Measurements from ENCODE around the gene GASK1A.

GASK1A gene

GRCh38 chr3:42980209-42980608 lies 1.1 kb downstream of the GASK1A start (continued):
- TF ChIP-seq ATF2 (tag by site-specific recombination; IDR thresholded peaks at IDR 0.05; ENCODE audit: low read depth) (no peak), ZNF791 (tag by site-specific recombination; IDR thresholded peaks at IDR 0.05) (no peak), ZBTB6 (tag by site-specific recombination; IDR thresholded peaks at IDR 0.05) (no peak), ZNF140 (tag by site-specific recombination; IDR thresholded peaks at IDR 0.05) (no peak), ZNF133 (tag by site-specific recombination; IDR thresholded peaks at IDR 0.05) (no peak), ZBTB8A (tag by site-specific recombination; IDR thresholded peaks at IDR 0.05) (no peak), ZNF202 (tag by site-specific recombination; IDR thresholded peaks at IDR 0.05; ENCODE audit: borderline replicate concordance) (no peak)

GRCh38 chr3:42980909-42981308 lies 1.8 kb downstream of the GASK1A start:
- no peak overlapping the region for H3K27ac ChIP-seq (ENCODE audit: extremely low read depth, low read depth, low read length)
- ChIA-PET CTCF (interaction anchor here (0.6 to 0.9 kb wide), 2 partner anchors 19 to 176 kb away, joined by 3 read pairs; no protein-coding TSS in a partner anchor), POLR2A (no interaction called here)
- no peaks in the 10 kb centered on the region for H3K36me3 ChIP-seq (ENCODE audit: control insufficient read depth in 2 of 2, insufficient read depth in 1 of 2, low read length in 2 of 2)
- no peaks in the 10 kb centered on the region for H3K4me1 ChIP-seq (ENCODE audit: control insufficient read depth, insufficient read depth, low read length)
- no peaks in the 10 kb centered on the region for H3K9me3 ChIP-seq (ENCODE audit: control insufficient read depth, insufficient read depth, low read depth, low read length)
- H3K4me3 ChIP-seq (ENCODE audit: low read depth, low read length): no peak overlapping the region
- TF ChIP-seq ZBTB20 (tag by site-specific recombination; IDR thresholded peaks at IDR 0.05) (peak; percentile 38; the same call in 1 of the 2 replicates), ZNF335 (tag by site-specific recombination; conservative IDR thresholded peaks at IDR 0.05) (0 out of 2 replicates have a peak, but pooled peaks have one; percentile 26), KLF10 (tag by site-specific recombination; IDR thresholded peaks at IDR 0.05) (no peak), ZNF600 (tag by site-specific recombination; IDR thresholded peaks at IDR 0.05) (0 out of 2 replicates have a peak, but pooled peaks have one; percentile 19), ZNF155 (tag by site-specific recombination; IDR thresholded peaks at IDR 0.05) (no peak), ZNF658 (tag by site-specific recombination; IDR thresholded peaks at IDR 0.05) (no peak), PRDM6 (tag by site-specific recombination; IDR thresholded peaks at IDR 0.05) (no peak), ZNF350 (tag by site-specific recombination; IDR thresholded peaks at IDR 0.05) (no peak), ZNF138 (tag by site-specific recombination; IDR thresholded peaks at IDR 0.05; ENCODE audit: borderline replicate concordance) (no peak)

GRCh38 chr3:42982645-42983412 lies 3.7 kb downstream of the GASK1A start:
- no peaks in the 10 kb centered on the region for H3K36me3 ChIP-seq (ENCODE audit: control insufficient read depth in 2 of 2, insufficient read depth in 1 of 2, low read length in 2 of 2)
- H3K27ac ChIP-seq (ENCODE audit: extremely low read depth, low read depth, low read length): no peak overlapping the region
- peak; percentile 39; the same call in 1 of the 2 replicates for TF ChIP-seq GLIS1 (tag by site-specific recombination; IDR thresholded peaks at IDR 0.05)
- TF ChIP-seq ZNF776 (tag by site-specific recombination; IDR thresholded peaks at IDR 0.05; ENCODE audit: borderline replicate concordance): no peak
- no peak for TF ChIP-seq ZNF660 (tag by site-specific recombination; IDR thresholded peaks at IDR 0.05)
- 0 out of 2 replicates have a peak, but pooled peaks have one; percentile 10 for TF ChIP-seq EGR2 (tag by site-specific recombination; IDR thresholded peaks at IDR 0.05; ENCODE audit: low read depth)
- no peak for TF ChIP-seq ZSCAN23 (tag by site-specific recombination; IDR thresholded peaks at IDR 0.05)
- TF ChIP-seq CTCF (tag by site-specific recombination; IDR thresholded peaks at IDR 0.05): no peak
- TF ChIP-seq FEZF1 (tag by site-specific recombination; IDR thresholded peaks at IDR 0.05): no peak
- no peak for TF ChIP-seq ZNF704 (tag by site-specific recombination; IDR thresholded peaks at IDR 0.05)
- no peaks in the 10 kb centered on the region for H3K4me1 ChIP-seq (ENCODE audit: control insufficient read depth, insufficient read depth, low read length)
- no peak overlapping the region for H3K4me3 ChIP-seq (ENCODE audit: low read depth, low read length)
- H3K9me3 ChIP-seq (ENCODE audit: control insufficient read depth, insufficient read depth, low read depth, low read length): no peaks in the 10 kb centered on the region
- ChIA-PET POLR2A (no interaction called here), CTCF (no interaction called here)
